Sigmoid colon (tissue), 7 donors: ENCODE results near the gene HORMAD2. TPM values are rescaled to one million over a fixed set of nuclear protein-coding genes. Genes with fewer than 3 reads are reported as not detected.

Source experiments
- DNase-seq: peaks from one replicate; pipeline ENCODE4 v3.0.0-alpha.2; 2019
- H3K27ac ChIP-seq, 4 donors: fragments of 200-600 bp; sonication (generic); one replicate each; pipeline ENCODE4 v1.5.1; 2016 to 2019; ENCODE audit warnings: mild to moderate bottlenecking in 1 of 4
- H3K27me3 ChIP-seq, 3 donors: fragments of 200-600 bp; sonication (generic); one replicate each; pipeline ENCODE4 v1.5.1; 2019; ENCODE audit warnings: mild to moderate bottlenecking in 1 of 3
- H3K36me3 ChIP-seq, 4 donors: fragments of 200-600 bp; sonication (generic); one replicate each; pipeline ENCODE4 v1.5.1; 2016 to 2019
- H3K4me1 ChIP-seq, 4 donors: fragments of 200-600 bp; sonication (generic); one replicate each; pipeline ENCODE4 v1.5.1; 2017 to 2019
- H3K4me3 ChIP-seq, 4 donors: fragments of 200-600 bp; sonication (generic); one replicate each; pipeline ENCODE4 v1.5.1; 2017 to 2019; ENCODE audit warnings: mild to moderate bottlenecking in 2 of 4, moderate library complexity in 1 of 4
- H3K9me3 ChIP-seq, 4 donors: fragments of 200-600 bp in 3 of 4; sonication (generic) in 3 of 4; one replicate each; pipeline versions ENCODE4 v1.5.1 to v1.6.1; 2013 to 2019
- EP300 ChIP-seq, 4 donors: sonication (generic); formaldehyde crosslinking; IDR thresholded peaks; one replicate each; pipeline ENCODE4 v1.6.1; 2017; ENCODE audit warnings: antibody characterized with exemption in 4 of 4
- POLR2A ChIP-seq, 2 donors: fragments of 450-650 bp; IDR thresholded peaks; one replicate each; pipeline ENCODE4 v1.6.1; 2016; ENCODE audit warnings: antibody characterized with exemption in 2 of 2, mild to moderate bottlenecking in 2 of 2, moderate library complexity in 2 of 2
- POLR2AphosphoS5 ChIP-seq, 4 donors: sonication (generic); formaldehyde crosslinking; IDR thresholded peaks; one replicate each; pipeline ENCODE4 v1.6.1; 2017; ENCODE audit warnings: antibody characterized with exemption in 4 of 4
- WGBS, 2 donors: extraction: QIAGEN DNeasy Blood & Tissue Kit; methylation state at CpG; one replicate each; pipeline ENCODE4 v1.1.7; 2013; 5-methylcytosine and 5-hydroxymethylcytosine counted together
- intact Hi-C: fragments of 100-400 bp; cut with DNase I; formaldehyde crosslinking; loops from one replicate; pipeline ENCODE4 v1.15.1; 2023
- polyA plus RNA-seq, 3 donors: library from polyadenylated mRNA; stranded (reverse); fragments of 200-250 nt; gene quantifications; one replicate each; pipeline ENCODE4 v1.2.3, GENCODE V29; 2013
- total RNA-seq, 4 donors: library from RNA; depleted of rRNA; stranded (reverse); fragments of >200 nt; gene quantifications; one replicate each; pipeline ENCODE4 v1.1.0, GENCODE V29; 2016
- TF ChIP-seq, protein P1 (sequence below), 4 experiments: fragments of 450-650 bp in 3 of 4; fragments of 200-600 bp in 1 of 4; IDR thresholded peaks; one replicate each; pipeline ENCODE4 v1.5.1; 2016 to 2019; ENCODE audit warnings: antibody characterized with exemption in 4 of 4, mild to moderate bottlenecking in 3 of 4, moderate library complexity in 2 of 4
- donor health status: healthy with polysubstance abuse.
- donor health status: Bipolar disorder and iron deficiency.
- donor health status: healthy.

Gene HORMAD2
- total and polyA plus RNA-seq, 7 donors = not detected

GRCh38 chr22:30188911-30189310 is 108.6 kb downstream of the HORMAD2 start:
- TF ChIP-seq, protein P1, sequence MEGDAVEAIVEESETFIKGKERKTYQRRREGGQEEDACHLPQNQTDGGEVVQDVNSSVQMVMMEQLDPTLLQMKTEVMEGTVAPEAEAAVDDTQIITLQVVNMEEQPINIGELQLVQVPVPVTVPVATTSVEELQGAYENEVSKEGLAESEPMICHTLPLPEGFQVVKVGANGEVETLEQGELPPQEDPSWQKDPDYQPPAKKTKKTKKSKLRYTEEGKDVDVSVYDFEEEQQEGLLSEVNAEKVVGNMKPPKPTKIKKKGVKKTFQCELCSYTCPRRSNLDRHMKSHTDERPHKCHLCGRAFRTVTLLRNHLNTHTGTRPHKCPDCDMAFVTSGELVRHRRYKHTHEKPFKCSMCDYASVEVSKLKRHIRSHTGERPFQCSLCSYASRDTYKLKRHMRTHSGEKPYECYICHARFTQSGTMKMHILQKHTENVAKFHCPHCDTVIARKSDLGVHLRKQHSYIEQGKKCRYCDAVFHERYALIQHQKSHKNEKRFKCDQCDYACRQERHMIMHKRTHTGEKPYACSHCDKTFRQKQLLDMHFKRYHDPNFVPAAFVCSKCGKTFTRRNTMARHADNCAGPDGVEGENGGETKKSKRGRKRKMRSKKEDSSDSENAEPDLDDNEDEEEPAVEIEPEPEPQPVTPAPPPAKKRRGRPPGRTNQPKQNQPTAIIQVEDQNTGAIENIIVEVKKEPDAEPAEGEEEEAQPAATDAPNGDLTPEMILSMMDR (IDR thresholded peaks at IDR 0.05) = no peak
- no peak for TF ChIP-seq POLR2A (IDR thresholded peaks at IDR 0.05)
- no peak for TF ChIP-seq POLR2AphosphoS5 (IDR thresholded peaks at IDR 0.05)
- no peak for TF ChIP-seq EP300 (IDR thresholded peaks at IDR 0.05)
- no peaks in the 10 kb centered on the region for H3K4me1 ChIP-seq
- no peaks in the 10 kb centered on the region for H3K36me3 ChIP-seq
- intact Hi-C loops = no loop called here
- no peak overlapping the region for H3K27ac ChIP-seq
- no peaks in the 10 kb centered on the region for H3K27me3 ChIP-seq
- H3K9me3 ChIP-seq = no peaks in the 10 kb centered on the region
- no peak overlapping the region for H3K4me3 ChIP-seq
- 88 to 92% methylated on average over 2 of the region's 2 CpGs for WGBS, 2 donors
- DNase-seq = no peak

- H3K27me3 ChIP-seq = no peaks in the 10 kb centered on the region
- H3K36me3 ChIP-seq = no peaks in the 10 kb centered on the region
- whole genome bisulfite sequencing, 2 donors = 66 to 92% methylated on average over 1 of the region's 1 CpG
- no peak for TF ChIP-seq POLR2A (IDR thresholded peaks at IDR 0.05)
- no peak for TF ChIP-seq POLR2AphosphoS5 (IDR thresholded peaks at IDR 0.05)
- no peak for TF ChIP-seq EP300 (IDR thresholded peaks at IDR 0.05)
- TF ChIP-seq, protein P1 (IDR thresholded peaks at IDR 0.05) = no peak
- no peaks in the 10 kb centered on the region for H3K9me3 ChIP-seq
- DNase-seq = no peak
- no peak overlapping the region for H3K27ac ChIP-seq
- H3K4me3 ChIP-seq = no peak overlapping the region
- intact Hi-C loops = no loop called here
- H3K4me1 ChIP-seq = peaks cover 0 to 4% (median 4%) of the 10 kb centered on the region in 4 donors
Measured at GRCh38 chr22:30190574-30190973, 110.3 kb downstream of the HORMAD2 start.

DNA sequence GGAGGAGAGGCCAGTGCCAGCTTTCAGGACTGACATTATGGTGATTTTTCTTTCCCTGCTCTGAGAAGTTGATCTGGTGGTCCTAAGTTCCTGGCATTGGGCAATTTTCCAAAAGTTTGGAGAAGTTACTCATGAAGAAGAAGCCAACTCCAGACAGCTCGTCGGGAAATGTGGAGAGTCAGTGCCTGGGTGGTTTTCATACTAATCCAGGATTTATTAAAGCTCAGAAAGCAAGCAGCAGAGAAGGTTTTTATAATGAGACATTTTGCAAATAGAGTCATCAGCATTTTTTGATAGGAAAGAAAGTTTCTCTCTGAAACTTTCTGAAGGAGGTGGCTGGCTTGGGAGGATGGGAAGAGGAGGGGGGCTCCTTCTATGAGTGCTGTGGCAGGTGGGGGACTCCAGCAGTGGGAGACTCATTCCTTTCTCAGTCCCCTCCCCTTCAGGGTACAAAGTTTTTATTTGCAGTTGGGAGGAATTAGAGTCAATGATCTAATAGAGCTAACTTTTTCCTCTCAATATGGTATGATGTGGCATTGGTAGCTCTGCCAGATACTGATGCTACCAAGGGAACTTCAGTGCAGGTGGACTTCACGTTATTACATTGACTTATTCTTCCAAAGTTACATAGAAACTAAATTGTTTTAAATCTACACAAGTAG is 110.9 kb downstream of the HORMAD2 start:
- 78 to 90% methylated on average over 3 of the region's 3 CpGs for WGBS, 2 donors
- H3K4me3 ChIP-seq = no peak overlapping the region
- H3K9me3 ChIP-seq = no peaks in the 10 kb centered on the region
- H3K27ac ChIP-seq = no peak overlapping the region
- no peaks in the 10 kb centered on the region for H3K36me3 ChIP-seq
- peaks cover 0 to 10% (median 9%) of the 10 kb centered on the region in 4 donors for H3K4me1 ChIP-seq
- no peak for DNase-seq
- intact Hi-C loops = no loop called here
- no peaks in the 10 kb centered on the region for H3K27me3 ChIP-seq
- TF ChIP-seq POLR2A (IDR thresholded peaks at IDR 0.05) (no peak), EP300 (IDR thresholded peaks at IDR 0.05) (no peak), POLR2AphosphoS5 (IDR thresholded peaks at IDR 0.05) (no peak)
- TF ChIP-seq, protein P1 (IDR thresholded peaks at IDR 0.05) = no peak

DNA sequence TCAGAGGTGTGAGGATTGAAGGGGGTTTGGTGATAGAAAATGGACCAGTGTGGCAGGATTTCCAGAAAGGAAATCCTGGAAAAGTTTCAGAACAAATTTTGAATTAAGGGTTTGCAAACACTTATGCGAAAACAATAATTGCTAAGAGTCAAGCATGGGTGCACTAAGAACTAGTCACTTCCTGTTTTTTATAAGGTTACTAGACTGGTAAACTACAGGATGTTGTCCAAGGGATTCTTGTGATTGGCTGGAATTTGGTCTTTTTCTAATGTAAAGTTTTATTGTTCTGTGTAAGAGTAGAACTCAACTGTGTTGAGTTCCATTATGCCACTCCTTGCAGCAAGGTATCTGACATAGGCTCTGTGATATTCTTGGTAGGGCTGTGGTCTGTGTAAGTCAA is 112.2 kb downstream of the HORMAD2 start:
- Histone ChIP-seq H3K27ac (no peak overlapping the region), H3K27me3 (no peaks in the 10 kb centered on the region), H3K4me1 (peaks cover 0 to 23% (median 19%) of the 10 kb centered on the region in 4 donors), H3K36me3 (no peaks in the 10 kb centered on the region), H3K4me3 (no peak overlapping the region), H3K9me3 (no peaks in the 10 kb centered on the region)
- intact Hi-C loops = no loop called here
- WGBS, 2 donors = 70 to 92% methylated on average over 1 of the region's 1 CpG
- TF ChIP-seq EP300 (IDR thresholded peaks at IDR 0.05) = no peak
- no peak for TF ChIP-seq POLR2A (IDR thresholded peaks at IDR 0.05)
- TF ChIP-seq POLR2AphosphoS5 (IDR thresholded peaks at IDR 0.05) = no peak
- TF ChIP-seq, protein P1 (IDR thresholded peaks at IDR 0.05) = no peak
- no peak for DNase-seq
